B cell (primary cell): ENCODE results near the gene SLC35D2. TPM values are rescaled to one million over a fixed set of nuclear protein-coding genes. Genes with fewer than 3 reads are reported as not detected.

Experiments used
- ATAC-seq: fragments of 200-7000 bp; cut with Tn5 transposase; one replicate; pipeline ENCODE4 v1.10.0; 2021; ENCODE audit warnings: low read depth, mild to moderate bottlenecking, moderate number of reproducible peaks, moderate library complexity
- CTCF ChIA-PET: fragments of 350-600 bp; sonication (Branson Sonifier 250); formaldehyde crosslinking; loops from one replicate; lab custom pipeline; 2021; ENCODE audit warnings: antibody characterized with exemption, inconsistent platforms; lab: Charles Lee
- POLR2A ChIA-PET: fragments of 350-600 bp; sonication (Branson Sonifier 250); formaldehyde crosslinking; loops from one replicate; lab custom pipeline; 2021; ENCODE audit warnings: antibody characterized with exemption; lab: Charles Lee
- DNase-seq: peaks from one replicate; pipeline ENCODE4 v3.0.0; 2013
- H2AFZ ChIP-seq: 2 replicates; pipeline ENCODE4 v1.6.1; 2012; ENCODE audit warnings: mild to moderate bottlenecking, low read depth, low read length; ENCODE audit not compliant: insufficient read depth, poor library complexity, severe bottlenecking
- H3K27ac ChIP-seq, 2 donors: 1 replicate in 1 of 2; 2 replicates in 1 of 2; pipeline ENCODE4 v1.5.1; 2012 to 2013; ENCODE audit warnings: low read length in 2 of 2, mild to moderate bottlenecking in 2 of 2, moderate library complexity in 1 of 2
- H3K27me3 ChIP-seq, 4 experiments: fragments of 200-600 bp in 1 of 4; sonication (generic) in 1 of 4; replicated peaks in 1 of 4; 1 replicate in 2 of 4; 2 replicates in 2 of 4; pipeline versions ENCODE4 v1.6.1 to v1.7.0; 2013 to 2016; ENCODE audit warnings: low read length in 3 of 4, mild to moderate bottlenecking in 2 of 4, mixed read lengths in 1 of 4, moderate library complexity in 1 of 4; ENCODE audit not compliant: insufficient read depth in 4 of 4, control insufficient read depth in 3 of 4; ENCODE audit errors: control extremely low read depth in 1 of 4
- H3K36me3 ChIP-seq, 2 experiments: replicated peaks in 1 of 2; 1 replicate in 1 of 2; 2 replicates in 1 of 2; pipeline versions ENCODE4 v1.6.1 to v1.7.1; 2013; ENCODE audit warnings: low read length in 1 of 2; ENCODE audit not compliant: insufficient read depth in 2 of 2, control insufficient read depth in 1 of 2; ENCODE audit errors: control extremely low read depth in 1 of 2, extremely low read depth in 1 of 2
- H3K4me1 ChIP-seq, 2 donors: fragments of 200-600 bp in 1 of 2; sonication (generic) in 1 of 2; 1 replicate in 1 of 2; 2 replicates in 1 of 2; pipeline versions ENCODE4 v1.5.1 to v1.6.1; 2013 to 2017; ENCODE audit warnings: low read length in 2 of 2; ENCODE audit not compliant: control insufficient read depth in 2 of 2, insufficient read depth in 2 of 2
- H3K4me2 ChIP-seq: replicated peaks from 2 replicates; pipeline ENCODE3; 2012; ENCODE audit warnings: mild to moderate bottlenecking, low read depth, low read length; ENCODE audit not compliant: poor library complexity, severe bottlenecking
- H3K4me3 ChIP-seq, 5 experiments: fragments of 200-600 bp in 1 of 5; sonication (generic) in 1 of 5; 1 replicate in 3 of 5; 2 replicates in 2 of 5; pipeline versions ENCODE4 v1.5.1 to v1.7.0; 2011 to 2016; ENCODE audit warnings: low read length in 4 of 5, mild to moderate bottlenecking in 4 of 5, low read depth in 2 of 5, control low read depth in 1 of 5, moderate library complexity in 1 of 5; ENCODE audit not compliant: insufficient read depth in 1 of 5; ENCODE audit errors: control extremely low read depth in 1 of 5, extremely low read depth in 1 of 5
- H3K79me2 ChIP-seq: fragments of 200-600 bp; sonication (generic); one replicate; pipeline ENCODE4 v1.6.0; 2016; ENCODE audit warnings: low read length; ENCODE audit not compliant: control insufficient read depth, insufficient read depth
- H3K9ac ChIP-seq: fragments of 200-600 bp; sonication (generic); 2 replicates; pipeline ENCODE4 v1.6.1; 2017; ENCODE audit warnings: mild to moderate bottlenecking, low read length, moderate library complexity
- H3K9me3 ChIP-seq, 3 donors: one replicate each; pipeline versions ENCODE4 v1.6.1 to v1.7.1; 2013; ENCODE audit warnings: low read length in 2 of 3; ENCODE audit not compliant: control insufficient read depth in 2 of 3, insufficient read depth in 1 of 3; ENCODE audit errors: control extremely low read depth in 1 of 3
- H4K20me1 ChIP-seq: 2 replicates; pipeline ENCODE4 v1.6.0; 2012; ENCODE audit warnings: mild to moderate bottlenecking, low read length; ENCODE audit not compliant: insufficient read depth, control insufficient read depth, poor library complexity, severe bottlenecking
- H3K27ac Mint-ChIP-seq: one replicate; pipeline ENCODE4 v1.8.0; 2021; ENCODE audit warnings: mixed read lengths
- H3K27me3 Mint-ChIP-seq: one replicate; pipeline ENCODE4 v1.8.0; 2021; ENCODE audit warnings: mixed read lengths
- H3K4me1 Mint-ChIP-seq: one replicate; pipeline ENCODE4 v1.8.0; 2021; ENCODE audit warnings: mixed read lengths
- H3K4me3 Mint-ChIP-seq: one replicate; pipeline ENCODE4 v1.8.0; 2021; ENCODE audit warnings: mixed read lengths
- H3K9me3 Mint-ChIP-seq: one replicate; pipeline ENCODE4 v1.8.0; 2022; ENCODE audit warnings: mixed read lengths; ENCODE audit not compliant: insufficient read depth
- EZH2 ChIP-seq: IDR thresholded peaks from 2 replicates; pipeline ENCODE4 v1.6.1; 2012; ENCODE audit warnings: borderline replicate concordance, low read depth, mild to moderate bottlenecking, moderate library complexity, low read length; ENCODE audit not compliant: insufficient read depth, poor library complexity, severe bottlenecking
- WGBS: methylation state at CpG from one replicate; pipeline ENCODE4 v1.1.5; 2013; ENCODE audit warnings: missing lambda C conversion rate; ENCODE audit not compliant: insufficient coverage; 5-methylcytosine and 5-hydroxymethylcytosine counted together
- intact Hi-C: fragments of 100-400 bp; cut with micrococcal nuclease; formaldehyde crosslinking; loops from one replicate; pipeline ENCODE4 v1.10.0; 2022
- polyA plus RNA-seq: library from polyadenylated mRNA; depleted of rRNA; stranded (reverse); fragments of >200 nt; gene quantifications from 2 replicates; pipeline ENCODE4 v1.2.3, GENCODE V29; 2012
- total RNA-seq, 2 donors: library from RNA; stranded (reverse); fragments of 120-200 nt in 1 of 2; gene quantifications; 1 replicate in 1 of 2; 2 replicates in 1 of 2; pipeline versions ENCODE4 v1.2.3 to v1.2.4, GENCODE V29; 2013 to 2022
- TF ChIP-seq, protein P1 (sequence below): fragments of 200-600 bp; IDR thresholded peaks from one replicate; pipeline ENCODE4 v1.8.0; 2022; ENCODE audit warnings: antibody characterized with exemption, mild to moderate bottlenecking

The SLC35D2 gene
- total and polyA plus RNA-seq, 2 donors (not counting 1 experiment from before 2014, with no cell fraction given), result 5.1 to 13.6 TPM

DNA sequence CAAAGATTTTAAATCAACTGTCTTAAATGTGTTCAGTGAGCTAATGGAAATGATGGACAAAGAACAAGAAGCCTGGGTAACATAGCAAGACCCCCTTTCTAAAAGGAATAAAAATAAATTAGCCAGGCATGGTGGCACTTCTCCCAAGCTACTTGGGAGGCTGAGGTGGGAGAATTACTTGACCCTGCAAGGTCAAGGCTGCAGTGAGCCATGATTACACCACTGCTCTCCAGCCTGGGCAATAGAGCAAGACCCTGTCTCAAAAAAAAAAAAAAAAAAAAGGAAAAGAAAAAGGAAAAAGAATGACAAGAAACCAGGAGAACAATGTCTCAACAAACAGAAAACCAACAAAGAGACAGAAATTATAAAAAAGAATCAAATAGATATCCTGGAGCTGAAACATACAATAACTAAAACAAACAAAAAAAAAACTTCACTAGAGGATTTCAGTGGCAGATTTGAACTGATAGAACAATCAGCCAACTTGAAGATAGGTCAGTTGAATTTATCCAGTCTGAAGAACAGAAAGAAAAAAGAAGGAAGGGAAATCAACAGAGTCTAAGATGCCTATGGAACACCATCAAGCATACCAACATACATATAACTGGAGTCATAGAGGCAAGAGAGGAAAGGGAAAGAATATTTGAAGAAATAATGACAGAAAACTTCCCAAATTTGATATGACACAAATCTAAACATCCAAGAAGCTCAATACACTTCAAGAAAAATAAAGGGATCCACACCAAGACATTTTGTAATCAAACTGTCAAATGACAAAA, 16.8 kb upstream of the SLC35D2 start:
- ChIA-PET POLR2A (no interaction called here), CTCF (interaction anchor here (0.6 to 1.0 kb wide), 2 partner anchors 72 to 78 kb away, joined by 3 to 4 read pairs; no protein-coding TSS in a partner anchor)
- peaks cover 2% of the 10 kb centered on the region for H3K9me3 Mint-ChIP-seq
- peaks cover 0 to 8% (median 4%) of the 10 kb centered on the region in 3 donors for H3K9me3 ChIP-seq
- H3K27ac Mint-ChIP-seq, result no peak overlapping the region
- H3K4me3 ChIP-seq, result no peak overlapping the region
- DNase-seq (no peak), ATAC-seq (no peak)
- peaks cover 15% of the 10 kb centered on the region for H3K4me1 Mint-ChIP-seq
- no peak overlapping the region for H3K27ac ChIP-seq
- no peaks in the 10 kb centered on the region for H4K20me1 ChIP-seq
- no peaks in the 10 kb centered on the region for H3K36me3 ChIP-seq
- peaks cover 12 to 14% of the 10 kb centered on the region in 2 donors for H3K4me1 ChIP-seq
- H2AFZ ChIP-seq, result no peak overlapping the region
- no peak overlapping the region for H3K4me2 ChIP-seq
- intact Hi-C loops, result no loop called here
- no peak overlapping the region for H3K4me3 Mint-ChIP-seq
- no peak for TF ChIP-seq EZH2
- TF ChIP-seq, protein P1, sequence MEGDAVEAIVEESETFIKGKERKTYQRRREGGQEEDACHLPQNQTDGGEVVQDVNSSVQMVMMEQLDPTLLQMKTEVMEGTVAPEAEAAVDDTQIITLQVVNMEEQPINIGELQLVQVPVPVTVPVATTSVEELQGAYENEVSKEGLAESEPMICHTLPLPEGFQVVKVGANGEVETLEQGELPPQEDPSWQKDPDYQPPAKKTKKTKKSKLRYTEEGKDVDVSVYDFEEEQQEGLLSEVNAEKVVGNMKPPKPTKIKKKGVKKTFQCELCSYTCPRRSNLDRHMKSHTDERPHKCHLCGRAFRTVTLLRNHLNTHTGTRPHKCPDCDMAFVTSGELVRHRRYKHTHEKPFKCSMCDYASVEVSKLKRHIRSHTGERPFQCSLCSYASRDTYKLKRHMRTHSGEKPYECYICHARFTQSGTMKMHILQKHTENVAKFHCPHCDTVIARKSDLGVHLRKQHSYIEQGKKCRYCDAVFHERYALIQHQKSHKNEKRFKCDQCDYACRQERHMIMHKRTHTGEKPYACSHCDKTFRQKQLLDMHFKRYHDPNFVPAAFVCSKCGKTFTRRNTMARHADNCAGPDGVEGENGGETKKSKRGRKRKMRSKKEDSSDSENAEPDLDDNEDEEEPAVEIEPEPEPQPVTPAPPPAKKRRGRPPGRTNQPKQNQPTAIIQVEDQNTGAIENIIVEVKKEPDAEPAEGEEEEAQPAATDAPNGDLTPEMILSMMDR, result no peak
- H3K27me3 ChIP-seq, result no peaks in the 10 kb centered on the region
- H3K27me3 Mint-ChIP-seq, result no peaks in the 10 kb centered on the region
- H3K9ac ChIP-seq, result no peak overlapping the region
- H3K79me2 ChIP-seq, result peaks cover 39% of the 10 kb centered on the region

DNA sequence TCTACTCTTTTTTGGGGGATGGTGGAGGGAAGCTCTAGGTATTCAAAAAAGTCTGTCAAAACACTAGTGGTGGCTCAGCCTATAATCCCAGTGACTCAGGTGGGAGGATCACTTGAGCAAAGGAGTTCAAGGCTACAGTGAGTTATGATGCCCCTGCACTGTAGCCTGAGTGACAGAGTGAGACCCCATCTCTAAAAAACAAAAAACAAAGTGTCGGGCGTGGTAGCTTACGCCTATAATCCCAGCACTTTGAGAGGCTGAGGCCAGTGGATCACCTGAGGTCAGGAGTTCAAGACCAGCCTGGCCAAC, 15.8 kb upstream of the SLC35D2 start:
- Mint-ChIP-seq H3K9me3 (peaks cover 2% of the 10 kb centered on the region), H3K27me3 (no peaks in the 10 kb centered on the region), H3K27ac (peak overlapping the region; percentile 73), H3K4me3 (peak overlapping the region; percentile 1), H3K4me1 (peaks cover 15% of the 10 kb centered on the region)
- Histone ChIP-seq H3K27me3 (no peaks in the 10 kb centered on the region), H3K9me3 (peaks cover 0 to 8% (median 4%) of the 10 kb centered on the region in 3 donors), H3K79me2 (peaks cover 34% of the 10 kb centered on the region), H3K9ac (peak overlapping the region; percentile 2), H4K20me1 (no peaks in the 10 kb centered on the region), H3K4me1 (peaks cover 12 to 14% of the 10 kb centered on the region in 2 donors), H3K36me3 (no peaks in the 10 kb centered on the region), H2AFZ (peak overlapping the region; percentile 37), H3K4me3 (no peak overlapping the region), H3K4me2 (peak overlapping the region; percentile 48), H3K27ac (peak overlapping the region; percentile 43 to 50)
- no peak for DNase-seq
- no peak for TF ChIP-seq EZH2
- TF ChIP-seq, protein P1, result no peak
- POLR2A ChIA-PET, result interaction anchor here (0.7 kb wide), 1 partner anchor 13 kb away, joined by 3 read pairs; no protein-coding TSS in a partner anchor
- CTCF ChIA-PET, result interaction anchor here (1.3 kb wide), 1 partner anchor 267 kb away, joined by 3 read pairs; no protein-coding TSS in a partner anchor
- intact Hi-C loops, result no loop called here
- no peak for ATAC-seq
- 100% methylated on average over 1 of the region's 3 CpGs for WGBS
